Karpas-422 (cell line): ENCODE data around the gene MAPKAP1. TPM values are rescaled to one million over a fixed set of nuclear protein-coding genes. Genes with fewer than 3 reads are reported as not detected.

Experiments used
- DNase-seq: peaks from one replicate; pipeline ENCODE4 v3.0.0-alpha.2; 2015
- H2AFZ ChIP-seq: fragments of 200-600 bp; sonication (generic); 2 replicates; pipeline ENCODE4 v1.6.1; 2014; ENCODE audit warnings: antibody characterized with exemption, low read length, mixed read lengths
- H3K27ac ChIP-seq: fragments of 200-600 bp; sonication (generic); 2 replicates; pipeline ENCODE4 v1.5.1; 2014; ENCODE audit warnings: mild to moderate bottlenecking, low read length, moderate library complexity
- H3K27me3 ChIP-seq: fragments of 200-600 bp; sonication (generic); 2 replicates; pipeline ENCODE4 v1.6.1; 2014; ENCODE audit warnings: low read length, mixed read lengths
- H3K36me3 ChIP-seq: fragments of 200-600 bp; sonication (generic); 2 replicates; pipeline ENCODE4 v1.6.1; 2014; ENCODE audit warnings: low read length, mixed read lengths; ENCODE audit not compliant: insufficient read depth
- H3K4me1 ChIP-seq: fragments of 200-600 bp; sonication (generic); 2 replicates; pipeline ENCODE4 v1.6.1; 2014; ENCODE audit warnings: mild to moderate bottlenecking, low read length, mixed read lengths
- H3K4me2 ChIP-seq: fragments of 200-600 bp; sonication (generic); 2 replicates; pipeline ENCODE4 v1.6.1; 2014; ENCODE audit warnings: low read length, low read depth, mild to moderate bottlenecking; ENCODE audit not compliant: poor library complexity, severe bottlenecking
- H3K4me3 ChIP-seq: fragments of 200-600 bp; sonication (generic); 2 replicates; pipeline ENCODE4 v1.5.1; 2014; ENCODE audit warnings: mild to moderate bottlenecking, antibody characterized with exemption, low read length, mixed read lengths
- H3K79me2 ChIP-seq: fragments of 200-600 bp; sonication (generic); 2 replicates; pipeline ENCODE4 v1.6.1; 2014; ENCODE audit warnings: mild to moderate bottlenecking, low read length, mixed read lengths
- H3K9ac ChIP-seq: fragments of 200-600 bp; sonication (generic); 2 replicates; pipeline ENCODE4 v1.6.0; 2014; ENCODE audit warnings: low read length
- H3K9me2 ChIP-seq: fragments of 200-600 bp; sonication (generic), shearing (Covaris generic); replicated peaks from 2 replicates; pipeline ENCODE4 v1.6.0; 2014; ENCODE audit warnings: mild to moderate bottlenecking, low read length, moderate library complexity; ENCODE audit not compliant: insufficient read depth
- H3K9me3 ChIP-seq: fragments of 300-700, 200-600 bp; sonication (generic); 2 replicates; pipeline ENCODE4 v1.6.1; 2014; ENCODE audit warnings: low read length, mixed read lengths
- H4K20me1 ChIP-seq: fragments of 200-600 bp; sonication (generic); 2 replicates; pipeline ENCODE4 v1.6.1; 2014; ENCODE audit warnings: mild to moderate bottlenecking, antibody characterized with exemption, low read length, low read depth; ENCODE audit not compliant: insufficient read depth
- total RNA-seq: library from RNA; depleted of rRNA; stranded (reverse); fragments of >200 nt; shearing (Covaris generic); gene quantifications from 2 replicates; pipeline ENCODE4 v1.2.3, GENCODE V29; 2014; ENCODE audit warnings: low replicate concordance

The MAPKAP1 gene
- total RNA-seq, 1 experiment from 2014 or later = 62.8 TPM

DNA sequence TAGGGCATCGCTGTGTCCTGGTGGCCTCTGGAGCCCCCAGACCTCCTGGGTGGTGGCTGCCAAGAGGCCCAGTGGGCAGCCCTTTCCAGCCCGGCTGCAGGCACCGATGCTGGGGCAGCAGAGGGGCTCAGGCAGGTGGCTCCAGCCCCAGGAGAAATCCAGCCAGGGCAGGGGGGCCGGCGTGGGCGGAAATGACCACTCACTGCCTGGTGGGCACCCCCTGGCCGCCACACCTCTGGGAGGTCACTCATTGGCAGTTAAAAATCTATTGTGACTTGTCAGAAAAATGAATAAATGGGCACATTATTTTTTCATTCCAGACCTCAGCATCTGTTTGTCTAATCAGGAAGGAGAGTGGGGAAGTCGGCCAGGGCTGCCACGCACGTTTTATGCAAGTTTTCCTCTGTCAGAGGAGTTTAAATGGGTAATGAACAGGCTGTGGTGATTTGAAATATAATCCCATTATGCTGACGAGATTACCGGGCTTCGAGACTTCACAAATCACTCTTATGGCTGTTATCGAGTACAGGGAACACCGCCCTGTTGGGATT, 273.5 kb downstream of the MAPKAP1 start:
- no peaks in the 10 kb centered on the region for H3K27me3 ChIP-seq
- no peak overlapping the region for H3K9ac ChIP-seq
- H3K36me3 ChIP-seq = no peaks in the 10 kb centered on the region
- no peak overlapping the region for H3K27ac ChIP-seq
- H3K4me3 ChIP-seq = no peak overlapping the region
- no peak overlapping the region for H2AFZ ChIP-seq
- H4K20me1 ChIP-seq = no peaks in the 10 kb centered on the region; the same call in 1 of the 2 replicates
- H3K4me2 ChIP-seq = no peak overlapping the region
- H3K9me3 ChIP-seq = no peaks in the 10 kb centered on the region
- no peaks in the 10 kb centered on the region for H3K9me2 ChIP-seq
- DNase-seq = no peak
- no peaks in the 10 kb centered on the region for H3K79me2 ChIP-seq
- peaks cover 16% of the 10 kb centered on the region for H3K4me1 ChIP-seq

DNA sequence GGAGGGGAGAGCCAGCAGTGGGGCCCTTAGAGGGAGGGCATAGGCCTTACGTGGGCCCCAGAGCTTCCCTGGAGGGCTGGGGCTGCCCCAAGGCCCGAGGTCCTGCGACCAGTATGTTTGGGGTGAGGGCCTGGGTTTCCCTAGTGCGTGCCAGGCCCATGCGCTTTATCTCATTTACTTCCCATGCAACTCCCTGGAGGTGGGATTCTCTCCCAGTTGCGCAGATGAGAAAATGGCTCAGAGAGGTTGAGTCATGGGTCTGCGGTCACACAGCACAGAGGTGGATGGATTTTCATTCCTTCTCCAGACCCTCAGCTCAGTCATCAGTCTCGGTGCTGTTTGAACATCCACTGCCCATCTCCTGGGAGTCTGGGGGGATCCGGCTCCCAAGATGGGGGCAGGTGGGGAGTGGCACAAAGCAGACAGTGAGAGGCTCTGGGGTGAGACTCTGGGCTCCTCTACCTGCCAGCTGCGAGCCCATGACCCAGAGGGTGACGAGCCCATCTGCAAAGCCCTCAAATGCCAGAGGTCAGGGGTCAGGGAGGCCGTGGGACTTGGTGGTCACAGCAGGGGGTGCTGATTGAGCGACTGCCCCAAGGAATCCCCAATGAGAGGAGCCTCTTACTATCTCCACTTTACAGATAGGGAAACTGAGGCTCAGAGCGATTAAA, 274.2 kb downstream of the MAPKAP1 start:
- Histone ChIP-seq H3K27me3 (no peaks in the 10 kb centered on the region), H3K9ac (no peak overlapping the region), H3K9me2 (no peaks in the 10 kb centered on the region), H3K36me3 (no peaks in the 10 kb centered on the region), H3K4me2 (no peak overlapping the region), H2AFZ (no peak overlapping the region), H3K9me3 (no peaks in the 10 kb centered on the region), H3K79me2 (no peaks in the 10 kb centered on the region), H3K4me3 (no peak overlapping the region), H3K27ac (no peak overlapping the region), H4K20me1 (peaks cover 4% of the 10 kb centered on the region; the same call in 1 of the 2 replicates), H3K4me1 (peaks cover 17% of the 10 kb centered on the region)
- no peak for DNase-seq

DNA sequence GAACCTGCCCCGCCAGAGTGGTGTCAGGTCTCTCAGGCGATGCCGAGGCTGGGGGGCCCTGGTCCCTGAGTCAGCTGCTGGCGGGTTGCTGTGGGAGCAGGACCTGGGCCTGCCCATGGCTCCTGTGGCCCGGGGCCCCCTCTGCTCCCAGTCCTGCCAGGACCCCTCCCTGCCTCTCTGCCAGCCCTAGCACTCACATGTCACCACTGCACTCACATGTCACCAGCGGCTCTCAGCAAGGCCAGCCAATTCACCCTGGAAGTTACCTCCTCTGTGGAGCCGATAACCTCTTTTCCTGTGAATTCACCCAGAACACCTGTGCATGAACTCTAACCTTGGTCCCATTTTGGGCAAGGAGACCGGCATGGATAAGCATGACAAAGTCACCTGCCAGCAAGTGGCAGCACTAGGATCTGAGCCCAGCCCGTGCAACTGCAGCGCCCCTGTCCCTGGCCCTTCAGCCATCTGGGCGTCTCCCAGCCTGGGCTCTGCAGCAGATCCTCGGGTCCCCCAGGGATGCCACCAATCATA, 275.2 kb downstream of the MAPKAP1 start:
- Histone ChIP-seq H3K9me3 (no peaks in the 10 kb centered on the region), H3K27ac (no peak overlapping the region), H4K20me1 (peaks cover 4% of the 10 kb centered on the region; the same call in 1 of the 2 replicates), H3K79me2 (no peaks in the 10 kb centered on the region), H3K4me2 (no peak overlapping the region), H2AFZ (no peak overlapping the region), H3K27me3 (no peaks in the 10 kb centered on the region), H3K9ac (no peak overlapping the region), H3K36me3 (no peaks in the 10 kb centered on the region), H3K4me1 (peaks cover 7% of the 10 kb centered on the region), H3K4me3 (no peak overlapping the region), H3K9me2 (no peaks in the 10 kb centered on the region)
- no peak for DNase-seq

DNA sequence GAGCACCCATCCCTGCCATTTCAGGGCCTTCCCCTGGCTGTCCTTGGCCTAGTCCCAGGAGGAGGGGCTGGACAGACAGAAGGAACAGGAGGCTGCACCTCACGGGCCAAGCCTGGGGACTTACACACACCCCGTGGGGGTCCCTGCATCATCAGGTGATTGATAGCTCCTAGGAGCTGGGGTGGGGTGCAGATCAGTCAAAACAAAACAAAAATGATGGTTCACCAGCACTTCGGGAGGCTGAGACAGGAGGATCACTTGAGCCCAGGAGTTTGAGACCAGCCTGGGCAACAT, 276.0 kb downstream of the MAPKAP1 start:
- DNase-seq = no peak
- Histone ChIP-seq H3K9me3 (no peaks in the 10 kb centered on the region), H3K9me2 (no peaks in the 10 kb centered on the region), H3K79me2 (no peaks in the 10 kb centered on the region), H3K4me3 (no peak overlapping the region), H4K20me1 (peaks cover 4% of the 10 kb centered on the region; the same call in 1 of the 2 replicates), H3K36me3 (no peaks in the 10 kb centered on the region), H3K27ac (no peak overlapping the region), H2AFZ (no peak overlapping the region), H3K4me1 (peaks cover 3% of the 10 kb centered on the region; the same call in 1 of the 2 replicates), H3K9ac (no peak overlapping the region), H3K27me3 (no peaks in the 10 kb centered on the region), H3K4me2 (no peak overlapping the region)

DNA sequence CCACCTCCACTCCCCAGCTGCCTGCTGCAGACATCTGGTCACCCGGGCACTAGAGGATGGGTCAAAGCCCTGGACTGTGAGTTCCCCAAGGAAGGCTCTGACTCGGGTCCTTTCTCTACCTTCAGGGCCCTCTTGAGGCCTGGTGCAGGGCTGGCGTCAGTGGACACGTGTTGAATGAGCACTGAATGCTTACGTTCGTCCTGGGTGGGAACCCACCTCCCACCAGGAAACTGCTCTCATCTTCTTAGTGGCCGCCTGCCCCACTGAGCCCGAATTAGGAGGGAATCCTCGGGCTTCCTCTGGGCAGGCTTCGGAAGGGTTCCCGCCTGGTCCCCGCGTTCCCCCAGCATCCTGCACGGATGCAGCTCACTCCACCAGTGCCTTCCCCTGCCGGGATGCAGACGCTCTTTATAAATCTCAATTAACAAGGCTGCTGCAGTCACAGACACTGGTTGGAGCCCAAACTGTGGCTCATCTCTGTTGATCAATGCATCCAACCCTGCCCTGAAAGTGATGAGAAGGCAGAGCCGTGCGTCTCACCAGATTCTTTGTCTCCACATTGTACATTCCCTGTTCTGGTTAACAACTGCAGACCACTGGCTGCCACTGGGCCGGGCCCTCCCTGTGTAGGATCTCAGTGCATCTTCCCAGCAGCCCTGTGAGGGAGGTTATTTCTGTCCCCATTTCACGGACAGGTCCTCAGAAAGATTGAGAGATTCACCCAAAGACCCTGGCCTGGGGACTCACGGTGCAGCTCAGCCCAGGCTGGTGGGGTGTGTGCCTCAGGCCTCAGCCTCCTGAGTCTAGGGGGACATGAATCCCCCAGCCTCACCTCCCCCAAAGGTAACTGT, 276.6 kb downstream of the MAPKAP1 start:
- Histone ChIP-seq H3K9ac (no peak overlapping the region), H2AFZ (no peak overlapping the region), H4K20me1 (peaks cover 4% of the 10 kb centered on the region; the same call in 1 of the 2 replicates), H3K27me3 (no peaks in the 10 kb centered on the region), H3K4me2 (no peak overlapping the region), H3K79me2 (no peaks in the 10 kb centered on the region), H3K27ac (no peak overlapping the region), H3K4me1 (peaks cover 3% of the 10 kb centered on the region; the same call in 1 of the 2 replicates), H3K9me2 (no peaks in the 10 kb centered on the region), H3K4me3 (no peak overlapping the region), H3K36me3 (no peaks in the 10 kb centered on the region), H3K9me3 (no peaks in the 10 kb centered on the region)
- no peak for DNase-seq

DNA sequence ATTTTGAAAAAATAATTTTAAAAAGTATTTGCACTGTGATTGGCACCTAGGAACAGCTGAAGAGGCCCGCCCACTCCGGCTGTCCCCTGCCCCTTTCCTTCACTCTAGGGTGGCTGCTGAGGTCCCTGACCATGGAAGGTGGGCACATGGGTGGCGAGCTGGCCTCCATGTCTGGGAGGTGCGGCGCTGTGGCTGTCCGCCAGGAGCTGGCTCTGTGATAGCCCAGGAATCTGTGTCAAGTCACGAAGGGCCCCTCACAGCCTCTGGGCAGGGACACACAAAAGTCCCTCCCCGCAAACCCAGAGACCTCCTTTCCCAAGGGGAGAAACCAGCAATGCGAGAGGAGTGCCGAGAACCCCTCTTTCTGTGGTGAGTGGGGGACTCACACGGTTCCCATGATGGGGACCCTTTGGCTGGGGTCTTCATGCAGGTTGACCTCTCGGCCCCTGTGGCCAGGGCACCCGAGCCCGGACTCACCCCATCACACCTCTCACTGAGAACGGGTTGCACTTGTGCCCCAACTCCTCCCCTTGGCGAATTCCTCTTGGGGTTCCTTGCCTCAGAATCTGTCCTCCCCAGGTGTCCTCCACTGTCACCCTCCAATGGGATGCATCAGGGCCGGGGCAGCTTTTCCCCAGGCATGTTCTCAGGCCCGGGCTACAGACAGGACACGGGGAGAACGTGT, 277.4 kb downstream of the MAPKAP1 start:
- H3K36me3 ChIP-seq = no peaks in the 10 kb centered on the region
- H3K9ac ChIP-seq = no peak overlapping the region
- no peak overlapping the region for H3K4me3 ChIP-seq
- H2AFZ ChIP-seq = no peak overlapping the region
- no peaks in the 10 kb centered on the region for H3K9me3 ChIP-seq
- no peaks in the 10 kb centered on the region for H3K79me2 ChIP-seq
- DNase-seq = no peak
- H3K27ac ChIP-seq = no peak overlapping the region
- H3K27me3 ChIP-seq = no peaks in the 10 kb centered on the region
- no peaks in the 10 kb centered on the region for H3K9me2 ChIP-seq
- H3K4me1 ChIP-seq = peaks cover 3% of the 10 kb centered on the region; the same call in 1 of the 2 replicates
- no peak overlapping the region for H3K4me2 ChIP-seq
- peaks cover 4% of the 10 kb centered on the region; the same call in 1 of the 2 replicates for H4K20me1 ChIP-seq

DNA sequence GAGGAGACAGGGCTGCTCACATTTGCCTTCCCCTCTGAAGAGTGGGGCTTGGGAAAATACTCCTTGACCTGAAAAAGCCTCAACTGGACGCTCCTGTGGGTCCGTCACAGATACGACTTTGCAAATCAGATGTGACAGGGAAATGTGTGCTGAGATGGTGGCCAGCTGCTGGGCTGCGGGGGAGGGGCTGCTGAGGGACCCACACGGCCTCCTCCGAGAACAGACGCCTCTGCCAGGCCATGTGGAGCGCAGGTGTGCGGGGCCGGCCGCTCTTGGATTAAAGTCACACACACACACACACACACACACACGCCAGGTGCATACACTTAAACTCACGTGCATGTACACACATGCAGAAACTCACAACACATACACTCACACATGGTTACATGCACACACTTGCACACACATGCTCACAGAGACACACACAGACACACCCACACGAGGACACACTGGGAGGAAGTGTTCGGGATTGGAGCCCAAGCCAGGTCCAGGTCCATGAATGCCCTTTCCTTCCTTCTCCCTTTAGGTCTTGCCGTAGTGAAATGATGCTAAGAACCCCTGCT, 278.0 kb downstream of the MAPKAP1 start:
- Histone ChIP-seq H3K79me2 (no peaks in the 10 kb centered on the region), H2AFZ (no peak overlapping the region), H3K27me3 (no peaks in the 10 kb centered on the region), H3K27ac (no peak overlapping the region), H3K4me1 (peaks cover 3% of the 10 kb centered on the region; the same call in 1 of the 2 replicates), H3K4me3 (no peak overlapping the region), H3K9ac (no peak overlapping the region), H3K36me3 (no peaks in the 10 kb centered on the region), H3K4me2 (no peak overlapping the region), H3K9me2 (no peaks in the 10 kb centered on the region), H4K20me1 (peaks cover 4% of the 10 kb centered on the region; the same call in 1 of the 2 replicates), H3K9me3 (no peaks in the 10 kb centered on the region)
- DNase-seq = no peak
